LoVo (cell line): ENCODE results near the gene ELMOD1.
"Not testable (repeated sequence)": the region's sequence is repeated elsewhere in the genome, so short reads cannot be mapped to it uniquely, and the experiment has no call there.

Experiments used
- DNase-seq: peaks from one replicate; pipeline ENCODE4 v3.0.0-alpha.2; 2016; ENCODE audit warnings: low spot score

ELMOD1 gene

GRCh38 chr11:107590460-107591377 is at the start of gene ELMOD1:
Gene ELMOD1 (plus strand): TSS chr11:107591147. CDS start chr11:107618190, 27,043 bp downstream.
- DNase-seq, result no peak

- no peak for DNase-seq
These were observed 45.8 kb upstream of the ELMOD1 start for GRCh38 chr11:107545101-107545514.

- no peak for DNase-seq
These were observed 43.0 kb upstream of the ELMOD1 start for GRCh38 chr11:107547961-107548360.

GRCh38 chr11:107549253-107549953 is 41.5 kb upstream of the ELMOD1 start:
- peak; percentile 54 for DNase-seq

GRCh38 chr11:107549954-107550285 is 41.0 kb upstream of the ELMOD1 start:
- DNase-seq, result no peak

- DNase-seq, result no peak
These were observed 40.6 kb upstream of the ELMOD1 start for GRCh38 chr11:107550304-107550703.

GRCh38 chr11:107561688-107562087 is 29.3 kb upstream of the ELMOD1 start:
- no peak for DNase-seq

GRCh38 chr11:107562647-107563208 is 28.2 kb upstream of the ELMOD1 start:
- DNase-seq, result peak; percentile 31

GRCh38 chr11:107563702-107564101 is 27.2 kb upstream of the ELMOD1 start:
- peak; percentile 39 for DNase-seq

- no peak for DNase-seq
These were observed 26.1 kb upstream of the ELMOD1 start for GRCh38 chr11:107564877-107565218.

- DNase-seq, result peak; percentile 71
These were observed 25.6 kb upstream of the ELMOD1 start, which contains the start of gene ALKBH8 for GRCh38 chr11:107565219-107565937. Gene ALKBH8 (minus strand): TSS chr11:107565735. CDS start chr11:107560893, 4,842 bp downstream.

- DNase-seq, result not testable (repeated sequence)
These were observed 24.9 kb upstream of the ELMOD1 start for GRCh38 chr11:107565955-107566501.

GRCh38 chr11:107566569-107566968 is 24.4 kb upstream of the ELMOD1 start:
- no peak for DNase-seq

- DNase-seq, result no peak
These were observed 23.1 kb upstream of the ELMOD1 start for GRCh38 chr11:107567739-107568335.

- no peak for DNase-seq
These were observed 20.9 kb upstream of the ELMOD1 start for GRCh38 chr11:107570015-107570414.

- no peak for DNase-seq
These were observed 17.5 kb upstream of the ELMOD1 start for GRCh38 chr11:107573438-107573837.

GRCh38 chr11:107576497-107577345 is 14.2 kb upstream of the ELMOD1 start:
- DNase-seq, result peak; percentile 42

GRCh38 chr11:107577346-107577711 is 13.6 kb upstream of the ELMOD1 start:
- no peak for DNase-seq

GRCh38 chr11:107579169-107579568 is 11.8 kb upstream of the ELMOD1 start:
- not testable (repeated sequence) for DNase-seq

- DNase-seq, result no peak
These were observed 9.8 kb upstream of the ELMOD1 start for GRCh38 chr11:107581147-107581546.
